ENCODE measurements around the gene UGT2B17.

DNA sequence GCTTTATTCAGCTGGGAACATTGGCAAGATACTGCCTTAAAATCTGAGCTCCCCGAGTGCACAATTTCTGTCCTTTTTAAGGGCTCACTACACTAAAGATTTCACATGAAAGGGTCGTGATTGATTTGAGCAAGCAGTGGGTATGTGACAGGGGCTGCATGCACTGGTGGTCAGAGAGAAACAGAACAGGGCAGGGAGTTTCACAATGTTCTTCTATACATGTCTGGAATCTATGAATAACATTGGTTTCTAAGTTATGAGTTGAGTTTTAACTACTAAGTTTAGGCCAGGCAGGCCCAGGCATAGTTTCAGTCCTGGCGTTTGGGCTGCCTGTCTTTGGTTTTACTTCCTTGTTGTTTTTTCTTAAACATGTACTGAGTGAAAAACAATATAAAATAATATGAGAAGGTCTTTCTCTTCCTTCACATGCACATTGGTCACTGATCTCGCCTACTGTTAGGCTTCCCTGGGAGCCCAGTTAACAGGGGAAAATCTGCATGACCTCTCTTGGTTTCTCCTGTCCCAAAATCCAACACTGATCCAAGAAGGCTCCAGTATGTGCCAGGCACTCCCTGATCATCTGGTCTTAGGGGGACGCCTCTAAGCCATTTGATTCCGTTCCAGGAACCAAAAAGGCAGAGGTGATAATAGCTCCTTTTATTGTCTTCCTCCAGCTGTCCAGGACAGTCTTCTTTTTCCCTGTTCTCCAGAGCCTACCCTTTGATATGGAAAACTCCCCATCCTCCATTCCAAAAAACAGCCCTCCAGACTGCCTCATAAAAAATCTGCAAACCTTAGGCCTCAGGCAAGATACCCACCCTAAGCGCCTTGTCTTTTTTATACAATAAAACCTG lies at the start of gene UGT2B17:
- TF ChIP-seq, protein P1, sequence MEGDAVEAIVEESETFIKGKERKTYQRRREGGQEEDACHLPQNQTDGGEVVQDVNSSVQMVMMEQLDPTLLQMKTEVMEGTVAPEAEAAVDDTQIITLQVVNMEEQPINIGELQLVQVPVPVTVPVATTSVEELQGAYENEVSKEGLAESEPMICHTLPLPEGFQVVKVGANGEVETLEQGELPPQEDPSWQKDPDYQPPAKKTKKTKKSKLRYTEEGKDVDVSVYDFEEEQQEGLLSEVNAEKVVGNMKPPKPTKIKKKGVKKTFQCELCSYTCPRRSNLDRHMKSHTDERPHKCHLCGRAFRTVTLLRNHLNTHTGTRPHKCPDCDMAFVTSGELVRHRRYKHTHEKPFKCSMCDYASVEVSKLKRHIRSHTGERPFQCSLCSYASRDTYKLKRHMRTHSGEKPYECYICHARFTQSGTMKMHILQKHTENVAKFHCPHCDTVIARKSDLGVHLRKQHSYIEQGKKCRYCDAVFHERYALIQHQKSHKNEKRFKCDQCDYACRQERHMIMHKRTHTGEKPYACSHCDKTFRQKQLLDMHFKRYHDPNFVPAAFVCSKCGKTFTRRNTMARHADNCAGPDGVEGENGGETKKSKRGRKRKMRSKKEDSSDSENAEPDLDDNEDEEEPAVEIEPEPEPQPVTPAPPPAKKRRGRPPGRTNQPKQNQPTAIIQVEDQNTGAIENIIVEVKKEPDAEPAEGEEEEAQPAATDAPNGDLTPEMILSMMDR (IDR thresholded peaks at IDR 0.05): no peak
- TF ChIP-seq POLR2A (IDR thresholded peaks at IDR 0.05): no peak
